Heart left ventricle (tissue), 16 donors: Measurements from ENCODE around the gene RDH11. TPM values are rescaled to one million over a fixed set of nuclear protein-coding genes. Genes with fewer than 3 reads are reported as not detected.

Experiments
- ATAC-seq, 4 donors: fragments of 200-7000 bp; cut with Tn5 transposase; one replicate each; pipeline ENCODE4 v1.9.1; 2020 to 2022; ENCODE audit warnings: moderate library complexity in 4 of 4, mild to moderate bottlenecking in 3 of 4, moderate number of reproducible peaks in 1 of 4
- DNase-seq, 5 donors: peaks; one replicate each; pipeline ENCODE4 v3.0.0-alpha.2; 2020
- H3K27ac ChIP-seq, 12 donors: fragments of 200-600 bp; sonication (generic) in 4 of 12; one replicate each; pipeline versions ENCODE4 v1.5.0 to v1.8.0; 2016 to 2022; ENCODE audit warnings: mild to moderate bottlenecking in 2 of 12
- H3K27me3 ChIP-seq, 9 donors: fragments of 200-600 bp; sonication (generic) in 2 of 9; one replicate each; pipeline versions ENCODE4 v1.5.1 to v1.8.0; 2016 to 2022; ENCODE audit warnings: mild to moderate bottlenecking in 3 of 9
- H3K36me3 ChIP-seq, 9 donors: fragments of 200-600 bp; sonication (generic) in 2 of 9; one replicate each; pipeline versions ENCODE4 v1.5.0 to v1.8.0; 2018 to 2022; ENCODE audit warnings: mild to moderate bottlenecking in 2 of 9
- H3K4me1 ChIP-seq, 12 donors: fragments of 200-600 bp; sonication (generic) in 4 of 12; one replicate each; pipeline versions ENCODE4 v1.5.0 to v1.8.0; 2016 to 2022; ENCODE audit warnings: mild to moderate bottlenecking in 3 of 12
- H3K4me3 ChIP-seq, 12 donors: fragments of 200-600 bp; sonication (generic) in 4 of 12; one replicate each; pipeline versions ENCODE4 v1.5.0 to v1.8.0; 2017 to 2022; ENCODE audit warnings: mild to moderate bottlenecking in 9 of 12, moderate library complexity in 4 of 12
- H3K9me3 ChIP-seq, 12 donors: fragments of 200-600 bp; sonication (generic) in 4 of 12; one replicate each; pipeline versions ENCODE4 v1.5.0 to v1.8.0; 2016 to 2022; ENCODE audit warnings: mild to moderate bottlenecking in 1 of 12
- POLR2A ChIP-seq, 2 donors: fragments of 450-650 bp; IDR thresholded peaks; one replicate each; pipeline ENCODE4 v1.6.1; 2017; ENCODE audit warnings: antibody characterized with exemption in 2 of 2, mild to moderate bottlenecking in 2 of 2, moderate library complexity in 2 of 2
- WGBS, 4 donors: extraction: QIAGEN DNeasy Blood & Tissue Kit in 2 of 4; methylation state at CpG; one replicate each; pipeline versions ENCODE4 v1.1.5 to v1.1.7; 2013 to 2018; 5-methylcytosine and 5-hydroxymethylcytosine counted together
- intact Hi-C, 10 donors: fragments of 100-400 bp; cut with DNase I; formaldehyde crosslinking; loops; one replicate each; pipeline versions ENCODE4 v1.11.1 to v1.14.2; 2022
- polyA plus RNA-seq, 2 donors: library from polyadenylated mRNA; stranded (reverse); fragments of 200-250 nt; gene quantifications; one replicate each; pipeline ENCODE4 v1.2.3, GENCODE V29; 2013
- total RNA-seq, 9 donors: library from RNA; depleted of rRNA in 2 of 9; stranded (reverse); fragments of >200 nt in 2 of 9; fragmentation: NEBNext Ultra II Directional in 3 of 9; extraction: Animal tissue kit (Norgen Biotek cat#: 25700) in 3 of 9; gene quantifications; one replicate each; pipeline versions ENCODE4 v1.1.0 to v1.2.4, GENCODE V29; 2016 to 2023
- TF ChIP-seq, protein P1 (sequence below), 12 donors: fragments of 200-600 bp; sonication (generic) in 4 of 12; IDR thresholded peaks; one replicate each; pipeline versions ENCODE4 v1.5.0 to v1.8.0; 2018 to 2022; ENCODE audit warnings: antibody characterized with exemption in 12 of 12, mild to moderate bottlenecking in 5 of 12
- donor health status: ischemic (EF 13 %, LVEDD 7.1; RV severe dilation, severe dysfunction).
- donor health status: healthy with polysubstance abuse.
- donor health status: DM: no; HTN: yes; CAD: no.
- donor health status: DM: no; HTN: no; CAD: no.
- donor health status: ischemic (EF 25% LVEDD 6.9; RV normal size, moderate dysfunction).
- donor health status: ischemic (EF 25% LVEDD 5.7; RV mildly dilated, moderate dysfunction).
- donor health status: healthy.
- donor health status: DM: yes; HTN: yes; CAD: no.
- donor health status: ischemic (EF 35%, LVEDD 5.7; RV mildly dilated, moderate dysfunction).
- donor health status: nonischemic (EF 11% LVEDD 7.7; RV severe dilation, severe dysfunction).
- donor health status: DM: yes; HTN: yes; CAD: no.
- donor health status: PGD.
- donor health status: ischemic (EF 29% LVEDD 5.4; RV normal size, mild dysfunction).
- donor health status: nonischemic (EF 23%, LVEDD 6.1; RV moderate dilation, normal function).

RDH11 gene
- total and polyA plus RNA-seq, 11 donors: 12.5 to 28.7 (median 17.8) TPM

DNA sequence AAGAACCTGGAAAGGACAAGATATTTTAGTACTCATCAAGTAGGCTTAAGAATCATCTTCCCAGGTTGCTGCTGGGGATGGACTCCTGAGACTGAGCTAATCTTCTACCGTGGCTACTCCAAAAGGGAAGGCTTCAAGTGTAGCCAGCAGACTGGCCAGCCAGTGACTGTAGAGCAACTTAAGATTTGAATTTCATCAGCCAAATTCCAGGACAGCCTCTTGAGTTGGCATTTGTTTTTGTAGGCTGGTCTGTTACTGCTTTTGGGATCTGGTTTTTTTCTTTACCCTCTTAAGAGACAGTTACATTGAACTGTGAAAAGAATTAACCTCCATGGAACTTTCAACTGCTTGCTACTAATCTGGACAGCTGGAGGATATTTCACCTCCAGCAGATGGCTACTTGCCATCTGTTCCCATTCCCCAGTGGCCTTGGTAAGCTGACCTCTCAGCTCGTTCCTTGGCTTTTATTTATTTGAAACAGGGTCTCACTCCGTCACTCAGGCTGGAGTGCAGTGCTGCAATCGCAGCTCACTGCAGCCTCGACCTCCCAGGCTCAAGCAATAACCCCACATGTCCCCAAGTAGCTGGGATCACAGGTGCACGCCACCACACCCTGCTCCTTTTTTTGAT lies 41.8 kb downstream of the RDH11 start:
- Histone ChIP-seq H3K27ac (no peak overlapping the region), H3K9me3 (no peaks in the 10 kb centered on the region), H3K4me1 (peaks cover 0 to 5% (median 0%) of the 10 kb centered on the region in 12 donors), H3K4me3 (no peak overlapping the region), H3K36me3 (peaks cover 0 to 100% (median 95%) of the 10 kb centered on the region in 9 donors), H3K27me3 (no peaks in the 10 kb centered on the region)
- no peak for TF ChIP-seq POLR2A (IDR thresholded peaks at IDR 0.05)
- TF ChIP-seq, protein P1, sequence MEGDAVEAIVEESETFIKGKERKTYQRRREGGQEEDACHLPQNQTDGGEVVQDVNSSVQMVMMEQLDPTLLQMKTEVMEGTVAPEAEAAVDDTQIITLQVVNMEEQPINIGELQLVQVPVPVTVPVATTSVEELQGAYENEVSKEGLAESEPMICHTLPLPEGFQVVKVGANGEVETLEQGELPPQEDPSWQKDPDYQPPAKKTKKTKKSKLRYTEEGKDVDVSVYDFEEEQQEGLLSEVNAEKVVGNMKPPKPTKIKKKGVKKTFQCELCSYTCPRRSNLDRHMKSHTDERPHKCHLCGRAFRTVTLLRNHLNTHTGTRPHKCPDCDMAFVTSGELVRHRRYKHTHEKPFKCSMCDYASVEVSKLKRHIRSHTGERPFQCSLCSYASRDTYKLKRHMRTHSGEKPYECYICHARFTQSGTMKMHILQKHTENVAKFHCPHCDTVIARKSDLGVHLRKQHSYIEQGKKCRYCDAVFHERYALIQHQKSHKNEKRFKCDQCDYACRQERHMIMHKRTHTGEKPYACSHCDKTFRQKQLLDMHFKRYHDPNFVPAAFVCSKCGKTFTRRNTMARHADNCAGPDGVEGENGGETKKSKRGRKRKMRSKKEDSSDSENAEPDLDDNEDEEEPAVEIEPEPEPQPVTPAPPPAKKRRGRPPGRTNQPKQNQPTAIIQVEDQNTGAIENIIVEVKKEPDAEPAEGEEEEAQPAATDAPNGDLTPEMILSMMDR (IDR thresholded peaks at IDR 0.05): no peak
- no peak for DNase-seq
- intact Hi-C loops: no loop called here
- WGBS, 4 donors: 70 to 76% (median 73%) methylated on average over 6 of the region's 6 CpGs
- ATAC-seq: no peak

DNA sequence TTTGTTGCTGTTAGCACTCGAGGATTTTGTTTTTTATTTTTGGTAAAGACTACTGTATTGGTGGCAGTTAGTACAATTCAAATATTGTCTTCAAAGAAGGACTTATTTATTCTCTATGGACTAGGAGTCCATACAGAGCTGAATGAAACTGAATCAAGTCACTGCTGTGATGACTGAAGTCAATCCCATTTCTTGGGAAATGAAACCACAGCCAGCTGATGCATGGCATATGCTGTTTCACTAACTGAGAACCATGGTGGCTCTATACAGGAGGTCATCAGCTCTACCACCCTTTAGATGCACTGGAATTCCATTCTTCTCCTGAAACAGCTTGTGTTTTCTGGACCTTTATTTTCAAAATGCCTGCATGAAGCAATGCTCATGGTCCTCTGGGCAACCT lies 43.4 kb downstream of the RDH11 start:
- intact Hi-C loops: no loop called here
- DNase-seq: no peak
- H3K36me3 ChIP-seq: peaks cover 0 to 100% (median 92%) of the 10 kb centered on the region in 9 donors
- no peak overlapping the region for H3K4me3 ChIP-seq
- H3K27ac ChIP-seq: no peak overlapping the region
- peaks cover 0 to 5% (median 0%) of the 10 kb centered on the region in 12 donors for H3K4me1 ChIP-seq
- TF ChIP-seq POLR2A (IDR thresholded peaks at IDR 0.05): no peak
- TF ChIP-seq, protein P1 (IDR thresholded peaks at IDR 0.05): no peak
- WGBS, 4 donors: 79 to 93% (median 88%) methylated on average over 1 of the region's 1 CpG
- ATAC-seq: no peak
- H3K9me3 ChIP-seq: no peaks in the 10 kb centered on the region
- no peaks in the 10 kb centered on the region for H3K27me3 ChIP-seq

DNA sequence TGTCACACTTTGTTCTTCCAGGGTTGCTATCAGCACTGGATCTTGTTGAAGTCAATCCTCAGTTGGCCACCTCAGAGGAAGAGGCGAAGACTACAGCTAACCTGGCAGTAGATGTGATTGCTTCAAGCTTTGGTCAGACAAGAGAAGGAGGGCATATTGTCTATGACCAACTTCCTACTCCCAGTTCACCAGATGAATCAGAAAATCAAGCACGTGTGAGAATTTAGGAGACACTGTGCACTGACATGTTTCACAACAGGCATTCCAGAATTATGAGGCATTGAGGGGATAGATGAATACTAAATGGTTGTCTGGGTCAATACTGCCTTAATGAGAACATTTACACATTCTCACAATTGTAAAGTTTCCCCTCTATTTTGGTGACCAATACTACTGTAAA lies 44.9 kb downstream of the RDH11 start:
- Histone ChIP-seq H3K9me3 (no peaks in the 10 kb centered on the region), H3K27me3 (no peaks in the 10 kb centered on the region), H3K4me1 (peaks cover 0 to 5% (median 0%) of the 10 kb centered on the region in 12 donors), H3K4me3 (no peak overlapping the region), H3K36me3 (peaks cover 0 to 100% (median 81%) of the 10 kb centered on the region in 9 donors), H3K27ac (no peak overlapping the region)
- intact Hi-C loops: no loop called here
- TF ChIP-seq POLR2A (IDR thresholded peaks at IDR 0.05): no peak
- TF ChIP-seq, protein P1 (IDR thresholded peaks at IDR 0.05): no peak
- ATAC-seq: no peak
- DNase-seq: no peak
- 80 to 97% (median 86%) methylated on average over 2 of the region's 2 CpGs for WGBS, 4 donors

DNA sequence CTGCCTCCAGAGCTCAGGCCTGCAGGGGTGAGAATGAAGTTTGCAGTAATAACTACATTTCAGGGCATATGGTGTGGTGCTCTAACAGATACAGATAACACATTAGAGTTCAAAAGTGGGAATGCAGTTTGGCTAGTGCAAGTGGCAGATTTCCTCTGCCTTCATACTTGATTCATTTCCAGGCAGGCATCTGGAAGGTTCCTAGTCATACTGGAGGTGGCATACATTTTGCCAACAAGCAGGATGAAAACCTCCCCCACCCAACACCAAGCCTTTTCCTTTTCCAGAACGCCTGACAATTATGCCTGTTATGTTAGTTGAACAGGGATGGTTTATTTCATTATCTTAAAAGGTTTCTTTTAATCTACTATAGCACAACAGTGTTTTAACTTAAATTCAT lies 45.4 kb downstream of the RDH11 start:
- Histone ChIP-seq H3K36me3 (peaks cover 0 to 97% (median 76%) of the 10 kb centered on the region in 9 donors), H3K4me3 (no peak overlapping the region), H3K27me3 (no peaks in the 10 kb centered on the region), H3K27ac (no peak overlapping the region), H3K4me1 (peaks cover 0 to 5% (median 0%) of the 10 kb centered on the region in 12 donors), H3K9me3 (no peaks in the 10 kb centered on the region)
- no peak for ATAC-seq
- intact Hi-C loops: no loop called here
- no peak for DNase-seq
- 66 to 79% (median 74%) methylated on average over 1 of the region's 1 CpG for WGBS, 4 donors
- TF ChIP-seq POLR2A (IDR thresholded peaks at IDR 0.05): no peak
- TF ChIP-seq, protein P1 (IDR thresholded peaks at IDR 0.05): no peak
